ENCODE measurements around the gene ZC2HC1C. TPM values are rescaled to one million over a fixed set of nuclear protein-coding genes. Genes with fewer than 3 reads are reported as not detected.

Gene ZC2HC1C
- total and polyA plus RNA-seq, 2 of the 13 experiments (the other 11 are each of a cell fraction or from before 2014, with no cell fraction given), result 3.3 to 3.5 TPM

DNA sequence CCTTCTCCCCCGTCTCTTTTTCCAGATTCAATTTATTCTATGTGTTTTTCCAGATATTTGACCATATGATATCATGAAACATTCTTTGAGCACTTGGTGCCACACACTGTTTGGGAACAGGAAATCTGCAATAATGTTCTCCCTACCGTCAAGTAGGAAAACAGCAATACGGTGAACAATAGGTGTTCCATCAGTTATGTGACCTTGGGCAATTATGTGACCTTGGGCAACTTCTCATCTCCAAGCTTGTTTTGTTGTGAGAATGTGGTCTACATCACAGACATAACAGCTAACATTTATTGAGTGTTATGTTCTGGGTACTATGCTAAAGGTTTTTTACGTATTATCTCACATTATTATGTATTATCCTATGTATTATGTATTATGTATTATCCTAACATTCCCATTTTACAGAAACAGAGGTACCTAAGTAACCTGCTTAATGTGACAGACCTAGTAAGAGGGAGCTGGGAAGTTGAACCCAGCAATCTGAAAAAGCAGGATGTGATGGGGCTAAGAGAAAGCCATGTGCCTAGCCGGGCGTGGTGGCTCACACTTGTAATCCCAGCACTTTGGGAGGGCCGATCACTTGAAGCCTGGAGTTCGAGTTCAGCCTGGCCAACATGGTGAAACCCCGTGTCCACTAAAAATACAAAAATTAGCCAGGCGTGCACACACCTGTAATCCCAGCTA lies 58.6 kb downstream of the ZC2HC1C start (continued):
- TF ChIP-seq, protein P1, sequence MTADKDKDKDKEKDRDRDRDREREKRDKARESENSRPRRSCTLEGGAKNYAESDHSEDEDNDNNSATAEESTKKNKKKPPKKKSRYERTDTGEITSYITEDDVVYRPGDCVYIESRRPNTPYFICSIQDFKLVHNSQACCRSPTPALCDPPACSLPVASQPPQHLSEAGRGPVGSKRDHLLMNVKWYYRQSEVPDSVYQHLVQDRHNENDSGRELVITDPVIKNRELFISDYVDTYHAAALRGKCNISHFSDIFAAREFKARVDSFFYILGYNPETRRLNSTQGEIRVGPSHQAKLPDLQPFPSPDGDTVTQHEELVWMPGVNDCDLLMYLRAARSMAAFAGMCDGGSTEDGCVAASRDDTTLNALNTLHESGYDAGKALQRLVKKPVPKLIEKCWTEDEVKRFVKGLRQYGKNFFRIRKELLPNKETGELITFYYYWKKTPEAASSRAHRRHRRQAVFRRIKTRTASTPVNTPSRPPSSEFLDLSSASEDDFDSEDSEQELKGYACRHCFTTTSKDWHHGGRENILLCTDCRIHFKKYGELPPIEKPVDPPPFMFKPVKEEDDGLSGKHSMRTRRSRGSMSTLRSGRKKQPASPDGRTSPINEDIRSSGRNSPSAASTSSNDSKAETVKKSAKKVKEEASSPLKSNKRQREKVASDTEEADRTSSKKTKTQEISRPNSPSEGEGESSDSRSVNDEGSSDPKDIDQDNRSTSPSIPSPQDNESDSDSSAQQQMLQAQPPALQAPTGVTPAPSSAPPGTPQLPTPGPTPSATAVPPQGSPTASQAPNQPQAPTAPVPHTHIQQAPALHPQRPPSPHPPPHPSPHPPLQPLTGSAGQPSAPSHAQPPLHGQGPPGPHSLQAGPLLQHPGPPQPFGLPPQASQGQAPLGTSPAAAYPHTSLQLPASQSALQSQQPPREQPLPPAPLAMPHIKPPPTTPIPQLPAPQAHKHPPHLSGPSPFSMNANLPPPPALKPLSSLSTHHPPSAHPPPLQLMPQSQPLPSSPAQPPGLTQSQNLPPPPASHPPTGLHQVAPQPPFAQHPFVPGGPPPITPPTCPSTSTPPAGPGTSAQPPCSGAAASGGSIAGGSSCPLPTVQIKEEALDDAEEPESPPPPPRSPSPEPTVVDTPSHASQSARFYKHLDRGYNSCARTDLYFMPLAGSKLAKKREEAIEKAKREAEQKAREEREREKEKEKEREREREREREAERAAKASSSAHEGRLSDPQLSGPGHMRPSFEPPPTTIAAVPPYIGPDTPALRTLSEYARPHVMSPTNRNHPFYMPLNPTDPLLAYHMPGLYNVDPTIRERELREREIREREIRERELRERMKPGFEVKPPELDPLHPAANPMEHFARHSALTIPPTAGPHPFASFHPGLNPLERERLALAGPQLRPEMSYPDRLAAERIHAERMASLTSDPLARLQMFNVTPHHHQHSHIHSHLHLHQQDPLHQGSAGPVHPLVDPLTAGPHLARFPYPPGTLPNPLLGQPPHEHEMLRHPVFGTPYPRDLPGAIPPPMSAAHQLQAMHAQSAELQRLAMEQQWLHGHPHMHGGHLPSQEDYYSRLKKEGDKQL (CRISPR knock-in tag; IDR thresholded peaks at IDR 0.05; ENCODE audit: low read depth), result no peak
- TF ChIP-seq TEAD2 (CRISPR knock-in tag; IDR thresholded peaks at IDR 0.05), result no peak
- TF ChIP-seq KLF13 (CRISPR knock-in tag; IDR thresholded peaks at IDR 0.05), result no peak

- no peaks in the 10 kb centered on the region for H3K9me3 ChIP-seq (ENCODE audit: low read length)
- 89% methylated on average over 5 of the region's 5 CpGs for WGBS (ENCODE audit: low lambda C conversion rate)
- no peak overlapping the region for H3K9ac ChIP-seq (ENCODE audit: insufficient read depth, low read depth, low read length)
- H3K4me3 ChIP-seq (replicated peaks in 1 of 3; ENCODE audit: insufficient read depth in 1 of 3, low read depth in 2 of 3, low read length in 3 of 3), result no peak overlapping the region; a peak in 1 of 6 replicates
- peaks cover 26% of the 10 kb centered on the region for H3K79me2 ChIP-seq (ENCODE audit: insufficient read depth, low read length)
- peaks cover 26% of the 10 kb centered on the region for H3K4me1 ChIP-seq (ENCODE audit: insufficient read depth, low read length)
- ChIA-PET POLR2A (interaction anchor here (2.3 kb wide), 1 partner anchor 166 kb away, joined by 14 read pairs; no protein-coding TSS in a partner anchor), CTCF (ENCODE audit: low intra/inter-chr PET ratio, low total read pairs) (interaction anchor here (1.4 kb wide), 1 partner anchor 175 kb away, joined by 4 read pairs; no protein-coding TSS in a partner anchor)
- no TSS peak for BruUV-seq (replicated peaks)
- intact Hi-C loops (cut with micrococcal nuclease; ENCODE audit: unreplicated experiment) (no loop called here), in situ Hi-C loops (cut with HindIII; ENCODE audit: extremely low pct_ligation_motif_present, low pct_unique_long_range_greater_than_20kb) (loop anchor here (10.0 kb wide), 1 partner anchor 356 kb away; no protein-coding TSS in a partner anchor)
- no peaks in the 10 kb centered on the region; a peak in 1 of 5 replicates for H3K27me3 ChIP-seq (ENCODE audit: control insufficient read depth in 1 of 2, insufficient read depth in 2 of 2, low read length in 2 of 2)
- H3K27ac ChIP-seq (ENCODE audit: extremely low read length, insufficient read depth, low read length), result no peak overlapping the region
- peak overlapping the region; percentile 87 for H3K4me2 ChIP-seq (ENCODE audit: low read depth, low read length)
- H3K36me3 ChIP-seq (replicated peaks in 1 of 2; ENCODE audit: control insufficient read depth in 1 of 2, insufficient read depth in 2 of 2, low read length in 2 of 2), result no peaks in the 10 kb centered on the region; a peak in 2 of 5 replicates
- ATAC-seq (no peak), DNase-seq (ENCODE audit: low spot score) (no peak), FAIRE-seq (no peak)
- H4K20me1 ChIP-seq (ENCODE audit: insufficient read depth, low read length), result no peaks in the 10 kb centered on the region
- no peak overlapping the region for H2AFZ ChIP-seq (ENCODE audit: low read length)
- TF ChIP-seq FOSL2 (CRISPR knock-in tag; IDR thresholded peaks at IDR 0.05) (no peak), SIN3B (IDR thresholded peaks at IDR 0.05; ENCODE audit: low read length) (no peak), ZNF121 (CRISPR knock-in tag; IDR thresholded peaks at IDR 0.05) (no peak), TAF1 (CRISPR knock-in tag; IDR thresholded peaks at IDR 0.05) (no peak), ZFP62 (CRISPR knock-in tag; IDR thresholded peaks at IDR 0.05) (no peak), RFX1 (IDR thresholded peaks at IDR 0.05) (no peak), ZNF256 (CRISPR knock-in tag; conservative IDR thresholded peaks at IDR 0.05) (no peak), NR1H2 (CRISPR knock-in tag; IDR thresholded peaks at IDR 0.05; ENCODE audit: borderline replicate concordance, low read depth) (no peak), ZFP1 (CRISPR knock-in tag; IDR thresholded peaks at IDR 0.05) (no peak)
- TF ChIP-seq, protein P2, sequence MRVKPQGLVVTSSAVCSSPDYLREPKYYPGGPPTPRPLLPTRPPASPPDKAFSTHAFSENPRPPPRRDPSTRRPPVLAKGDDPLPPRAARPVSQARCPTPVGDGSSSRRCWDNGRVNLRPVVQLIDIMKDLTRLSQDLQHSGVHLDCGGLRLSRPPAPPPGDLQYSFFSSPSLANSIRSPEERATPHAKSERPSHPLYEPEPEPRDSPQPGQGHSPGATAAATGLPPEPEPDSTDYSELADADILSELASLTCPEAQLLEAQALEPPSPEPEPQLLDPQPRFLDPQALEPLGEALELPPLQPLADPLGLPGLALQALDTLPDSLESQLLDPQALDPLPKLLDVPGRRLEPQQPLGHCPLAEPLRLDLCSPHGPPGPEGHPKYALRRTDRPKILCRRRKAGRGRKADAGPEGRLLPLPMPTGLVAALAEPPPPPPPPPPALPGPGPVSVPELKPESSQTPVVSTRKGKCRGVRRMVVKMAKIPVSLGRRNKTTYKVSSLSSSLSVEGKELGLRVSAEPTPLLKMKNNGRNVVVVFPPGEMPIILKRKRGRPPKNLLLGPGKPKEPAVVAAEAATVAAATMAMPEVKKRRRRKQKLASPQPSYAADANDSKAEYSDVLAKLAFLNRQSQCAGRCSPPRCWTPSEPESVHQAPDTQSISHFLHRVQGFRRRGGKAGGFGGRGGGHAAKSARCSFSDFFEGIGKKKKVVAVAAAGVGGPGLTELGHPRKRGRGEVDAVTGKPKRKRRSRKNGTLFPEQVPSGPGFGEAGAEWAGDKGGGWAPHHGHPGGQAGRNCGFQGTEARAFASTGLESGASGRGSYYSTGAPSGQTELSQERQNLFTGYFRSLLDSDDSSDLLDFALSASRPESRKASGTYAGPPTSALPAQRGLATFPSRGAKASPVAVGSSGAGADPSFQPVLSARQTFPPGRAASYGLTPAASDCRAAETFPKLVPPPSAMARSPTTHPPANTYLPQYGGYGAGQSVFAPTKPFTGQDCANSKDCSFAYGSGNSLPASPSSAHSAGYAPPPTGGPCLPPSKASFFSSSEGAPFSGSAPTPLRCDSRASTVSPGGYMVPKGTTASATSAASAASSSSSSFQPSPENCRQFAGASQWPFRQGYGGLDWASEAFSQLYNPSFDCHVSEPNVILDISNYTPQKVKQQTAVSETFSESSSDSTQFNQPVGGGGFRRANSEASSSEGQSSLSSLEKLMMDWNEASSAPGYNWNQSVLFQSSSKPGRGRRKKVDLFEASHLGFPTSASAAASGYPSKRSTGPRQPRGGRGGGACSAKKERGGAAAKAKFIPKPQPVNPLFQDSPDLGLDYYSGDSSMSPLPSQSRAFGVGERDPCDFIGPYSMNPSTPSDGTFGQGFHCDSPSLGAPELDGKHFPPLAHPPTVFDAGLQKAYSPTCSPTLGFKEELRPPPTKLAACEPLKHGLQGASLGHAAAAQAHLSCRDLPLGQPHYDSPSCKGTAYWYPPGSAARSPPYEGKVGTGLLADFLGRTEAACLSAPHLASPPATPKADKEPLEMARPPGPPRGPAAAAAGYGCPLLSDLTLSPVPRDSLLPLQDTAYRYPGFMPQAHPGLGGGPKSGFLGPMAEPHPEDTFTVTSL (CRISPR knock-in tag; IDR thresholded peaks at IDR 0.05; ENCODE audit: borderline replicate concordance), result no peak
These were observed 59.2 kb downstream of the ZC2HC1C start for GRCh38 chr14:75128596-75128990.
